Activated T-helper 17 cell treated with anti-CD3 and anti-CD28 coated beads, Interleukin-2, amount 50 U/mL, for 72 hours (primary cell): ENCODE measurements around the gene RBMS2. TPM values are rescaled to one million over a fixed set of nuclear protein-coding genes. Genes with fewer than 3 reads are reported as not detected.

ENCODE experiments used
- ATAC-seq: fragments of 150-1000 bp; cut with Tn5 transposase; replicated peaks from 2 replicates; pipeline ENCODE4 v1.10.0; 2021; ENCODE audit warnings: mild to moderate bottlenecking, moderate library complexity
- H3K27ac Mint-ChIP-seq: one replicate; pipeline ENCODE4 v1.8.0; 2022; ENCODE audit warnings: mixed read lengths
- H3K27me3 Mint-ChIP-seq: one replicate; pipeline ENCODE4 v1.8.0; 2022; ENCODE audit warnings: mixed read lengths
- H3K36me3 Mint-ChIP-seq: one replicate; pipeline ENCODE4 v1.8.0; 2022; ENCODE audit warnings: low read depth, mild to moderate bottlenecking, mixed read lengths
- H3K4me1 Mint-ChIP-seq: one replicate; pipeline ENCODE4 v1.8.0; 2022; ENCODE audit warnings: mixed read lengths
- H3K4me3 Mint-ChIP-seq: one replicate; pipeline ENCODE4 v1.8.0; 2022; ENCODE audit warnings: mild to moderate bottlenecking, mixed read lengths
- H3K9me3 Mint-ChIP-seq: one replicate; pipeline ENCODE4 v1.8.0; 2022; ENCODE audit warnings: mixed read lengths
- total RNA-seq, 2 donors: library from RNA; stranded (reverse); gene quantifications; one replicate each; pipeline ENCODE4 v1.2.3, GENCODE V29; 2022

RBMS2 gene
- total RNA-seq, 2 donors from 2014 or later = 1.1 to 2.3 TPM

DNA sequence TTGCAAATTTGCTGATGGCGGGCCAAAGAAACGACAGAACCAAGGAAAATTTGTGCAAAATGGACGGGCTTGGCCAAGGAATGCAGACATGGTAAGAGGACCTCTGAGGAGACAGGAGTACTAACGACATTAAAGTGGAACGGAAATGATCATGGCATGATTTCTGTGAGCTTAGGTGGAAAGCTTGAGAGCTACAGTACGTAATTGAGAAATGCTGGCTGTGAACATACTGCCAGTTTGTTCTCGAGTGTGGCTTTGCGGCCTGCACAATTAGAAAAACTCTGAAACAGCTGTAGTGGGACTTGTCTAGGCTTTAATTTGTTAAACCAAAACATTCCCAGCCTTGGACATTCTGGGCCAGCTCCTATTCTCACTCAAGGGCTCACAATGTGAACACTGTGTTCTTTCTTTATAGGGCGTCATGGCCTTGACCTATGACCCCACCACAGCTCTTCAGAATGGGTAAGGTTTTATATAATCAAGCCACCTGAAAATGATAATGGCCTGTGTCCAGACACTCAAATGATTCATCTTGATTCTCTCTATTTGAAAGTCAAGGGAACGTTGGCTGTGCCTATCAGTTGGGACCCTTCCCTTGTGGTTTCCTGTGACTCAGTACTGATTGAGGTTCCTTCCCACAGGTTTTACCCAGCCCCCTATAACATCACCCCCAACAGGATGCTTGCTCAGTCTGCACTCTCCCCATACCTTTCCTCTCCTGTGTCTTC lies 60.0 kb downstream of the RBMS2 start:
- Mint-ChIP-seq H3K4me3 (peak overlapping the region; percentile 49), H3K9me3 (no peaks in the 10 kb centered on the region), H3K27ac (peak overlapping the region; percentile 61), H3K4me1 (peaks cover 7% of the 10 kb centered on the region), H3K27me3 (no peaks in the 10 kb centered on the region), H3K36me3 (no peaks in the 10 kb centered on the region)
- ATAC-seq = peak; percentile 93

DNA sequence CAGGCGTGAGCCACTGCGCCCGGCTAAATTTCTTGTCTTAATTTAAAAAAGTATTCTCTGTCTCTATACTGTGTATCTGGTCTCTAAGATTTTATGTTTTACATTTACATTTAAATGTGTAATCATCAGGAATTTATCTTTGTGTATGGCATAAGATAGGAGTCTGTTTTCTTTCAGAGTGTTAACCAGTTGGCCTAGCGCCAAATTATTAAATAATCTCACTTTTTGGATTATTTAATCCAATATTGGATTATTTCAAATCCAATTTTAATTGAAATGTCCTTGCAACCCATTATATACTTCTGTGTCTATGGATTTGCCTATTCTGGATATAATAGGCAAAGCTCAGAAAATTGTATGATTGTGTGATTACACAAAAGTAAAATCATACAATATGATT lies 63.5 kb downstream of the RBMS2 start:
- Mint-ChIP-seq H3K4me1 (peaks cover 7% of the 10 kb centered on the region), H3K36me3 (no peaks in the 10 kb centered on the region), H3K4me3 (no peak overlapping the region), H3K27me3 (no peaks in the 10 kb centered on the region), H3K27ac (no peak overlapping the region), H3K9me3 (no peaks in the 10 kb centered on the region)
- no peak for ATAC-seq

DNA sequence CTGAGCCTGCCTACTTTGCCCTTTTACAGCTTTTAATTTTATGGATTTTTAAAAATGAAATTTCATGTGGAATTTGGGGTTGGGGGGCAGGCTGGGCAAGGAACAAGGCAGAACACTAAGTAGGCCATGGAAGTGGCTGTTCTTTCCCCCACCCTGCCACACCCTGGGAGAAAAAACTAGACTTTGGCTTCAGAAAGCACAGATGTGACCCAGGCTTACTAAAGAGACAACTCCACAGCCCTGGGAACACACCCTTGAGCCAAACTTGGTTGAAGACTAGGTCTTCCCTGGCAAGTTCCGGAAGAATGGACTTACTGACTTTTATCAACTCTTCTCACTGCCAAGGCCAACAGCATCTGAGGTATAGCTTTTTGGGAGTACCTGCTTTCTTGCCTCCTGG lies 68.2 kb downstream of the RBMS2 start:
- Mint-ChIP-seq H3K4me3 (no peak overlapping the region), H3K27ac (peak overlapping the region; percentile 74), H3K36me3 (no peaks in the 10 kb centered on the region), H3K27me3 (no peaks in the 10 kb centered on the region), H3K9me3 (no peaks in the 10 kb centered on the region), H3K4me1 (no peaks in the 10 kb centered on the region)
- no peak for ATAC-seq

DNA sequence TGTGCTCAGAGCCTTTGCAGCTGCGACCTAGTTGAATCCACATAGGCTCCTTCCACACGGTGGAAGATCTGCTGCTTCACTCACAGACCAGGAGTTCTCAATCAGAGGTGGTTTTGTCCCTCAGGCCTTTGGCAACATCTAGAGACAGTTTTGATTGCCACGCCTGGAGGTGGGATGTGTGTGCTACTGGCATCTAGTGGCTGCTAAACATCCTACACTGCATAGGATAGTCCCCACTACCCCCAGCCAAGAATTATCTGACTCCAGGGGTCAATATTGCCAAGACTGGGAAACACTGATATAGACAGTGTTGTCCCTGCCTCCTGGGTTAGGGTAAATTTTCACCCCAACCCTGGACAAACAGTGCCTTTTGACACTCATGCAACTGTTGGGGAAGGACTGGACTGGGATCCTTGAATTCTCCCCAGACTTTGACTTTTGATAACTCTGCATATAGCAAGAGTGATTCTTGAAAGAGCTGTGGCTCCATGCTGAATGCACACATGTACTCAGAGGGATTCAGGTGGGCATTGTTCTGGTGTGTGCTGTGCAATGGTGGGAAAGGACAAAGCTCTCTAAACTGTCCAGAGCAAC lies 68.7 kb downstream of the RBMS2 start:
- peak; percentile 66 for ATAC-seq
- H3K9me3 Mint-ChIP-seq = no peaks in the 10 kb centered on the region
- no peaks in the 10 kb centered on the region for H3K4me1 Mint-ChIP-seq
- H3K4me3 Mint-ChIP-seq = no peak overlapping the region
- peaks cover 1% of the 10 kb centered on the region for H3K36me3 Mint-ChIP-seq
- H3K27me3 Mint-ChIP-seq = no peaks in the 10 kb centered on the region
- peak overlapping the region; percentile 74 for H3K27ac Mint-ChIP-seq

DNA sequence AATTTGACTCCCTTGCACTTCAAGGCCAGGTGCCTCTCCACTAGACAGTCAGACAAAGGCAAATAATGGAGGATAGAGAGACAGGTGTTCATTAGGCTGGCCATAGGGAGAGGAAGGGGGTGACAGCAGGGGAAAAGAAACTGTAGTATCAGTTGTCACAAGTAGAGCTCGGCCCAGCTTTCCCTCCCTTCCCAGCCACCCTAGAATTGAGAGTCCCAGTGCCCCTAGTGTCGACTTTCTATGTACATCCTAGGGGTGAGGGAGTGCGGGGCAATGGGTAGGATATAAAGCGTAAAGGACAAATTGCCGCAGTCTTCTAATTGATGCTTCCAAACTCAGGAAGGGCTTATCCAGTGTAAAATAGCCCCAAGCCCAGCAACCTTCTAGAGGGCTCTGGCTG lies 69.5 kb downstream of the RBMS2 start:
- Mint-ChIP-seq H3K36me3 (peaks cover 9% of the 10 kb centered on the region), H3K4me3 (no peak overlapping the region), H3K27ac (peak overlapping the region; percentile 27), H3K9me3 (no peaks in the 10 kb centered on the region), H3K27me3 (no peaks in the 10 kb centered on the region), H3K4me1 (no peaks in the 10 kb centered on the region)
- ATAC-seq = no peak

DNA sequence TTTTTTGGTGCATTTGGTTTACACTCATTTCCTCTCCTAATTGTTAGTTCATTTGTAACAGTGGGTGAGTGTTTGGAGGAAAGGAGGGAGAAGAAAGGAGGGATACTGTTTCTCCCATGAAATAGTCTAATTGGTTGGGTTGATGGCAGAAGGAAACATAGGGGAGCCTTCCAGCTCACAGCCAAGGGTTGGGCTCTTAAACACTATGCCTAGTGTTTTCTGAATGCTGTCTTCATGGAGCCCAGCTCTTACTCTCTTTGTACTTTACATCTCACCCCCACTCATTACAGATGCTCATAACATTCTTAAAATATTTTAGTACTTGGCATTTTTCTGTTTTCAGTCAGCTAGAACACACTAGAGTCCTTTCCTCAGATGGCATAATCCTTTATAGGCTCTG lies 70.3 kb downstream of the RBMS2 start:
- H3K27me3 Mint-ChIP-seq = no peaks in the 10 kb centered on the region
- H3K27ac Mint-ChIP-seq = no peak overlapping the region
- H3K4me3 Mint-ChIP-seq = no peak overlapping the region
- ATAC-seq = no peak
- peaks cover 18% of the 10 kb centered on the region for H3K36me3 Mint-ChIP-seq
- no peaks in the 10 kb centered on the region for H3K9me3 Mint-ChIP-seq
- H3K4me1 Mint-ChIP-seq = no peaks in the 10 kb centered on the region

DNA sequence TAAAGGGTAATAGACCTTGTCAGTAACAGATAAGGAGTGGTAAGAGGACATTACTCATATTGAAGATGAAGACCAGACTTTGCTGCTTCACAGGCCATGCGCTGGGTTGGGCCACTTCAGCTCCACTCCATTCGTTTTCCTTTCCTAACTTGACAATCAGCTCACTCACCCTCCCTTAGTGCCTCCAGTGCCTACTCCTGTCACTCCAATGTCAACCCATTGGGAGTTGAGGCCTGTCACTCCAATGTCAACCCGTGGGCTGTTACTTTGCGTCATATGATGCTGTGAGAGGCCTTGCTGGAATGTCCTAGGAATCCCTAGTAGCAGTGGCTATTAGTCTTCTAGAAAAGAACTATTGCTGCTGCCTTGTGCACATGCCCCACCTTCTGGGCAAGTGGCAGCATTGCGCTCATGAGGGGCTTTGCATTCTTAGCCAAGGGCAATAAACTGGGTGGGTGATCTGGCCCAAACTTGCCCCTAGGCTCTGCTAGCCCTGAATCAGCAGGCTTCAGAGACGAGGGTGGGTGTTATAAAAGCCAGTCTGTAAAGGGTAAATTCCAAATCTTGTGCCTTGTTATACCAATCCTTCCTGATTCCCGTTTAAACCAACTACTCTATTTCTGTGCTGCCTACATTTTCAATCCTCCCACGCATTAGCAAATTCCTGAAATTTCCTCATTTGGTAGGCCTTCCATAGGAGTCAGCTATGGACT lies 72.4 kb downstream of the RBMS2 start:
- ATAC-seq = peak; percentile 60
- no peak overlapping the region for H3K4me3 Mint-ChIP-seq
- H3K27ac Mint-ChIP-seq = no peak overlapping the region
- H3K4me1 Mint-ChIP-seq = no peaks in the 10 kb centered on the region
- peaks cover 39% of the 10 kb centered on the region for H3K36me3 Mint-ChIP-seq
- H3K27me3 Mint-ChIP-seq = no peaks in the 10 kb centered on the region
- no peaks in the 10 kb centered on the region for H3K9me3 Mint-ChIP-seq

DNA sequence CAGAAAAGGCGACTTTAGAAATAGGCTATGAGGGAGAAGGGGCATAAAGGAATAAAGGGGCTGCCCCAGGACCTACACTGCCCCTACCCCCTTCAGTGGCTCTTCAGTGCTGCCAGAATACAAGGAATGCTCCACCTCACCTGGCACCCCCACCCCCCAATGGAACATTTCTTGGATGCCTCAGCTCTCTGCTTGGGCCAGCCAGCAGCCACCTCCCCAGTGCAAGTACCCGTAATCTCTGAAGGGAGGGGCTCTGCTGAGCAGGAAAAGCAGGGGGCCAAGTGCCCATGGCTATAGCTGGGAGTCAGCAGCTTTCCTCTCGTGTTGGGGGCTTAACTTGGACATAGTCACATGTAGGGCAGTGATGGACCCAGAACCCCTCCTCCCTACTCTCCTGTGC lies 75.2 kb downstream of the RBMS2 start:
- H3K27ac Mint-ChIP-seq = peak overlapping the region; percentile 53

DNA sequence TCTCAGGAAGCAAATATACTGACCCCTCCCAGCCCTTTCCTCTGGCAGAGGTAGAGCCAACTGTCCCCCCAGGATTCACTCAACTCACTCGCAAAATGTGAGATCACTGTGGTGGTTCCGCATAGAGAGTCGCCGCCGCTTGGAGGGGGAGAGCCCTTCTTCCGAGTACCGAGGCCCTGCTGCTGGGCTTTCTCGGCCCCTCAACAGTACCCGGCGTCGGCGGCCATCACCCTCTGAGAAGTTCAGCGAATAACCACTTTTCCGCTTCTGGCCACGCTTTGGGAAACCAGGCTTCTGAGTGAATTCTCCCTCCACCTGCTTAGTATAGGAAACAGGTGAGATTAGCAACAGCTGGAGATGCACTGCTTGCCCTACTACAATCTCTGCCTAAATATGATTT lies 77.4 kb downstream of the RBMS2 start:
- Mint-ChIP-seq H3K27ac (no peak overlapping the region), H3K9me3 (no peaks in the 10 kb centered on the region), H3K4me1 (no peaks in the 10 kb centered on the region), H3K4me3 (no peak overlapping the region), H3K27me3 (no peaks in the 10 kb centered on the region), H3K36me3 (peaks cover 88% of the 10 kb centered on the region)
- no peak for ATAC-seq

More for the DNA sequence above, 75.2 kb downstream of the RBMS2 start:
- no peak overlapping the region for H3K4me3 Mint-ChIP-seq
- no peaks in the 10 kb centered on the region for H3K4me1 Mint-ChIP-seq
- H3K9me3 Mint-ChIP-seq = no peaks in the 10 kb centered on the region
- H3K36me3 Mint-ChIP-seq = peaks cover 66% of the 10 kb centered on the region
- no peaks in the 10 kb centered on the region for H3K27me3 Mint-ChIP-seq
- ATAC-seq = no peak

DNA sequence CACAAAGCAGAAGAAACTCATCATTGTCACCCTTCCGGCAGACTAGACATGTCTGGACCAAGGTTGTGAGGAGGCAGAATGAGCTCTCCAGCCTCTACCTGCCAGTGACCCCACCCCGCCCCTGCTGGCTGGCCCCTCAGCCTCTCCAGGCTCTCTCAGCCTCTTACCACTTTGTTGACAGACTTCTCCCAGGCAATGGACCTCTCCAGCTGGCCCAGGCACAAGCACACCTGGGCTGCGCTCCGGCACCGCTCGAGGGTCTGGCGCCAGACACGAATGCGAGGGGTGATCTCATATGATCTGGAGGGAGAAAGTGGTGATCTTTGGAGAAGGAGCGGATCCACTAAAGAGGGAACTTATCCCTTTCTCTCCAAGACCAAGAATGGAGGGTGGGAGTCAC lies 78.2 kb downstream of the RBMS2 start:
- no peaks in the 10 kb centered on the region for H3K9me3 Mint-ChIP-seq

DNA sequence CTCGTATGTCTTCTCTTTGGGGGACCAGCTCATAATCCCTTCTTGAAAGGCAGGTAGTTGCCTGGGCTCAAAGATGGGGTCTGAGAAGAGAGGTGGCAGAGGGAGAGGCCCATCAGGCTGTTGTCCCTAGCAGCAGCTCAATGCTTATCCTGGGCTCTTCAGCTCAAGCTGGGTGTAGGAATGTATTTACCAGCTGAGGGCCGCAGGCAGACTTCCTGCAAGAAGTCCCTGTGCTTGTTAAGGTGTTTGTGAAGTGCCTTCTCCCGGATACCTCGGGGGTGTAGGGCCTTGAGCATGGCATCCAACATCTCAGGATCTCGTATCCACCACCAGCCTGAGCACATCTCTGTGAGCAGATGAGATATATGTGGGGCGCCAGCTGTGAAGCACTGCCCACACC lies 79.1 kb downstream of the RBMS2 start:
- H3K4me3 Mint-ChIP-seq = no peak overlapping the region
- H3K4me1 Mint-ChIP-seq = no peaks in the 10 kb centered on the region
- peak overlapping the region; percentile 54 for H3K27ac Mint-ChIP-seq
- no peaks in the 10 kb centered on the region for H3K27me3 Mint-ChIP-seq
- ATAC-seq = no peak
- H3K9me3 Mint-ChIP-seq = no peaks in the 10 kb centered on the region
- H3K36me3 Mint-ChIP-seq = peaks cover 100% of the 10 kb centered on the region

More for the DNA sequence above, 78.2 kb downstream of the RBMS2 start:
- H3K4me3 Mint-ChIP-seq = no peak overlapping the region
- peaks cover 96% of the 10 kb centered on the region for H3K36me3 Mint-ChIP-seq
- H3K27me3 Mint-ChIP-seq = no peaks in the 10 kb centered on the region
- ATAC-seq = no peak
- no peak overlapping the region for H3K27ac Mint-ChIP-seq
- no peaks in the 10 kb centered on the region for H3K4me1 Mint-ChIP-seq

DNA sequence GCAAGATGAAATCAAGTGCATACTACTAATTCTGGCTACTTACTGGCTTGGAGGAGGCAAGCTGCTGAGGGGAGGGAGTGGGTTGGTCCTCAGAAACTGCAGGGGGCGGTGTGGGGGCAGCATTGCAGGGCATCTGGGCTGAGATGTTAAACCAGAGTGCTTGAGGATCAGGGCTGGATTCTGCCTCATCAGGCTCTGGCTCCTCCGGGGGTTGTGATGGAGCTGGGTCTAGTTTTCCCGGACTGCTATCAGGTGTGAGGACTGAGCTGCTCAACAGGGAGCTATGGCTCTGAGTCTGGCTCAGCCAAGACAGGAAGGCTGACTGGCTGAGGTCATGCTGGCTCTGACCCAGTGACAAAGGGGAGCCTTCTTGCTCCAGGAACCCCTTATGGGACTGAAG lies 79.9 kb downstream of the RBMS2 start:
- peak; percentile 31 for ATAC-seq
- Mint-ChIP-seq H3K4me3 (no peak overlapping the region), H3K36me3 (peaks cover 100% of the 10 kb centered on the region), H3K27ac (peak overlapping the region; percentile 54), H3K27me3 (no peaks in the 10 kb centered on the region), H3K4me1 (no peaks in the 10 kb centered on the region), H3K9me3 (no peaks in the 10 kb centered on the region)

DNA sequence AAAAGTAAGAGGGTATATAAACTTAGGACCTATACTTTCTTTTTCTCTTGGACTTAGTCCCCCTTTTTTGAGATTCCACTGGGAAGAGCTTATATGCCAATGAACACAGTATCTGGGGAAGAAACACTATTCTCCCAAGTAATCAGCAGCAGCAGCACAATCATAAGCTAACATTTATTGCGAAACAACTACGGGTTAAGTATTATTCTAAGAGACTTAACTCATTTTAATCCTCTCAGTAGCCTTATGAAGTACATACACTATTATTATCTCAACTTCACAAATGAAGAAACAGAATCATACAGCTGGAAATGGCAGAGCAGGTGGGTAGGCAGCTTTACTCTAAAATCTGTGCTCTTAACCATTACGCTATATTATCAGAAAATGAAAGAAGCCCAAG lies 80.6 kb downstream of the RBMS2 start:
- peaks cover 100% of the 10 kb centered on the region for H3K36me3 Mint-ChIP-seq
- no peaks in the 10 kb centered on the region for H3K9me3 Mint-ChIP-seq
- H3K27ac Mint-ChIP-seq = no peak overlapping the region
- no peaks in the 10 kb centered on the region for H3K4me1 Mint-ChIP-seq
- H3K4me3 Mint-ChIP-seq = no peak overlapping the region
- no peaks in the 10 kb centered on the region for H3K27me3 Mint-ChIP-seq
- no peak for ATAC-seq

DNA sequence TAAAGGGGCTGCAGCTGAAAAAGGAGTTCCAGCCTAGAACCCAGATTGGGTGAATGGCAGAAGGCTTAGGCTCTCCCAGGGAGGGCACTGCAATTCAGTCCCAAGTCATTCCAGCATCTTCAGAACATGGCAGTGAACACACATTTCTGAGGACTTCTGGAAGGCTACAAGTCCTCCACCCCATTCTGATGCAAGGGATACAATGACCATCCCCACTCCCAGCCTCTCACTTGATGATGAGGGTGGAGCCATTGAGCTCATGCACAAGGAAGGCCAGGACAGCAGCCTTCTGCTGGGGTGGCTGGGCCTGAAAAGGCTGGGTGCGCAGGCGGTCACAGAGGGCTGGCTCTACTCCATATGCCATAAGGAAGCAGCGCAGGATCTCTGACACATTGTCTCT lies 82.7 kb downstream of the RBMS2 start:
- no peak for ATAC-seq
- Mint-ChIP-seq H3K27me3 (no peaks in the 10 kb centered on the region), H3K4me3 (no peak overlapping the region), H3K27ac (peak overlapping the region; percentile 41), H3K4me1 (no peaks in the 10 kb centered on the region), H3K9me3 (no peaks in the 10 kb centered on the region), H3K36me3 (peaks cover 100% of the 10 kb centered on the region)

DNA sequence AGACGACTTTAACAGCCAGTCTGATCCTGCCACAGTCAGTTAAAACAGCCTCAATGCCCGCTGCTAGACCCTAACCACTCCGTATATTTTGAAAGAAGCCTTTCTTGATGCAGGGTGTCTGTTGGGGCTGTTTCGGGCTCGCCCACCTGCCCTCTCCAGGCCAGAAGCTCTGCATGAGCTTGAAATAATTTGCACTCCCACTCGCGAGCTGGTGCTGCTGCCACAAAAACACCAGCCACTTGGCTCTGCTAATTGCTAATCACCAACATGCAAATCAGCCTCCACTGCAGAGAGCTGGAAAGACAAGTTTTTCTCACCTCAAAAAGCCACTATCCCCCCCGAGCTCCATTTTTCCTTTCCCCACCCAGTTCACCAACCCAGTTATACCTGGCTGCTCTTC lies 93.0 kb downstream of the RBMS2 start:
- Mint-ChIP-seq H3K27ac (peak overlapping the region; percentile 39), H3K4me1 (peaks cover 11% of the 10 kb centered on the region), H3K9me3 (no peaks in the 10 kb centered on the region), H3K36me3 (peaks cover 98% of the 10 kb centered on the region), H3K4me3 (no peak overlapping the region), H3K27me3 (no peaks in the 10 kb centered on the region)
- ATAC-seq = no peak
